Tibial nerve (tissue), 4 donors: ENCODE data around the gene RNU7-1.

Source experiments
- CTCF ChIP-seq, 5 experiments: fragments of 200-600 bp in 3 of 5; fragments of 450-650 bp in 2 of 5; sonication (generic) in 3 of 5; IDR thresholded peaks; one replicate each; pipeline ENCODE4 v1.5.1; 2016 to 2019; ENCODE audit warnings: antibody characterized with exemption in 5 of 5, mild to moderate bottlenecking in 3 of 5, moderate library complexity in 2 of 5
- EP300 ChIP-seq, 2 donors: sonication (generic); formaldehyde crosslinking; IDR thresholded peaks; one replicate each; pipeline ENCODE4 v1.6.1; 2017; ENCODE audit warnings: antibody characterized with exemption in 2 of 2, mild to moderate bottlenecking in 1 of 2
- POLR2A ChIP-seq, 2 donors: fragments of 450-650 bp; IDR thresholded peaks; one replicate each; pipeline ENCODE4 v1.6.1; 2017; ENCODE audit warnings: antibody characterized with exemption in 2 of 2, mild to moderate bottlenecking in 2 of 2, moderate library complexity in 2 of 2

DNA sequence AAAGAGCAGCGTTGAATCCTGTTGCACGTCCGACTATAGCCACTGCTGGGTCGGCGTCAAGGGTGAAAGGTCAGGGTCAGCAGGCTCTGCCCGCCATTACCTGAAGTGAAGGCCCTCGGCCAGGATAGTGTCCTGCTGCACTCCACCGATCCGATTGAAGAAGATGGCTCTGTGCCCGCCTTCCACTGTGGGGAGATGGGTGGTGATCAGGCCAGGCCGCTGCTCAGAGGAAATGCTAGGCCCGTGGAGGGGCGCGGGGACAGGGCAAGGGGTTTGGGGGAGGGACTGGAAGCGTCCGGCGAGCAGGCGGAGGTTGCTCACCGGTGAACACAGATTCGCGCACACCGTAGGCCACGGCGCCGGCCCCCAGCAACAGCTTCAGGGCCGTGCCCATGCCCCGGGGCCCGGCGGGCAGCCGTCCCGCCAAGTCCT, 26.5 kb downstream of the RNU7-1 start:
- no peak for TF ChIP-seq CTCF (IDR thresholded peaks at IDR 0.05)
- no peak for TF ChIP-seq POLR2A (IDR thresholded peaks at IDR 0.05)
- TF ChIP-seq EP300 (IDR thresholded peaks at IDR 0.05), result no peak
